HUES6 (cell line): ENCODE measurements around the gene BRIP1.

Experiments
- H3K27ac ChIP-seq: 2 replicates; pipeline ENCODE4 v1.7.0; 2013; ENCODE audit warnings: low read depth, mild to moderate bottlenecking, low read length, inconsistent platforms
- H3K27me3 ChIP-seq: 2 replicates; pipeline ENCODE4 v1.6.1; 2013; ENCODE audit warnings: low read length; ENCODE audit not compliant: control insufficient read depth, insufficient read depth
- H3K36me3 ChIP-seq: 2 replicates; pipeline ENCODE4 v1.6.1; 2013; ENCODE audit warnings: low read length; ENCODE audit not compliant: control insufficient read depth, insufficient read depth
- H3K4me1 ChIP-seq: 2 replicates; pipeline ENCODE4 v1.6.1; 2013; ENCODE audit warnings: low read length; ENCODE audit not compliant: control insufficient read depth, insufficient read depth
- H3K4me3 ChIP-seq: 2 replicates; pipeline ENCODE4 v1.5.1; 2013; ENCODE audit warnings: low read depth, low read length
- H3K9ac ChIP-seq: one replicate; pipeline ENCODE4 v1.6.1; 2013; ENCODE audit warnings: mild to moderate bottlenecking, low read length
- H3K9me3 ChIP-seq: 2 replicates; pipeline ENCODE4 v1.6.1; 2013; ENCODE audit warnings: low read depth, low read length; ENCODE audit not compliant: control insufficient read depth, insufficient read depth

Gene BRIP1

GRCh38 chr17:61648587-61648986 is 214.7 kb downstream of the BRIP1 start:
- no peak overlapping the region for H3K4me3 ChIP-seq

DNA sequence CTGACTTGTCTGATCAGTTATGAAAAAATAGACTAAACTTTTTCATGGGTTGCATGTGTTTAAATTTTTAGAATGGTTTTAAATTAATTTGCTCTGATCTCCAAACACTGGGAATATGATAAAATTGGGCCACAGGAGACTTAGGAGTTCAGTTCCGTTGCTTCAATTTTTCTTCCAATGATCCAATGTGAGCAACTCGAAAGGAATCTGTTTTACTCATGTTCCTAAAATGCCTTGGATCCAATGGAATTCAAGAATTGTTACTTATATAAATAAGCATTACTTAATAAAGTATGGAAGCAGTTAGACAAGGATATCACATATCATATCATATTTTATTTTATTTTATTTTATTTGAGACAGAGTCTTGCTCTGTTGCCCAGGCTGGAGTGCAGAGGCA is 216.3 kb downstream of the BRIP1 start:
- no peak overlapping the region for H3K9ac ChIP-seq
- peaks cover 8% of the 10 kb centered on the region; the same call in 1 of the 2 replicates for H3K9me3 ChIP-seq
- 0 out of 2 replicates have a peak, but pooled peaks cover 3% of the 10 kb centered on the region for H3K4me1 ChIP-seq
- no peaks in the 10 kb centered on the region for H3K36me3 ChIP-seq
- H3K27ac ChIP-seq: no peak overlapping the region
- no peak overlapping the region for H3K4me3 ChIP-seq
- H3K27me3 ChIP-seq: no peaks in the 10 kb centered on the region

More at GRCh38 chr17:61648587-61648986, 214.7 kb downstream of the BRIP1 start:
- Histone ChIP-seq H3K9me3 (peaks cover 8% of the 10 kb centered on the region; the same call in 1 of the 2 replicates), H3K4me1 (0 out of 2 replicates have a peak, but pooled peaks cover 3% of the 10 kb centered on the region), H3K27me3 (no peaks in the 10 kb centered on the region), H3K27ac (no peak overlapping the region), H3K9ac (no peak overlapping the region), H3K36me3 (no peaks in the 10 kb centered on the region)

- Histone ChIP-seq H3K9ac (no peak overlapping the region), H3K4me3 (no peak overlapping the region), H3K27ac (no peak overlapping the region), H3K9me3 (peaks cover 7% of the 10 kb centered on the region; the same call in 1 of the 2 replicates), H3K36me3 (no peaks in the 10 kb centered on the region), H3K27me3 (no peaks in the 10 kb centered on the region), H3K4me1 (0 out of 2 replicates have a peak, but pooled peaks cover 3% of the 10 kb centered on the region)
These were observed 216.8 kb downstream of the BRIP1 start for GRCh38 chr17:61646482-61646881.

DNA sequence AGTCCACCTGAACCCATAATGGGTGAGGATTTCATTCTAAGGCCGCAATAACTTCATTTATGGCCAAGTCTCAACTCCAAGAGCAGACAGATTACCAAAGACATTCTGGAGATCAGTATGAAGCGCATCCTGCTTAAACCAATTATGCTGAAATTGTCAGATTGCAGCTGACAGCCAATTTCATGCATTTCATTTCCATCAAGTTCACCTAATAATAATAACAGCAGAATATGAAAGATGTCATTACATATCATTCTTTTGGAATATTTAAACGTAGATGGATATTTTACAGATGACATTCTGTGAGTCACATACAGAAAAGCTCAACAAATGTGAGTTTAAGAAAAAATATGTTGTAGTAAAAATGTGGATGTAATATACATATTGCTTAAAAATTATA is 217.4 kb downstream of the BRIP1 start:
- Histone ChIP-seq H3K4me1 (0 out of 2 replicates have a peak, but pooled peaks cover 3% of the 10 kb centered on the region), H3K9me3 (0 out of 2 replicates have a peak, but pooled peaks cover 3% of the 10 kb centered on the region), H3K36me3 (no peaks in the 10 kb centered on the region), H3K9ac (no peak overlapping the region), H3K27ac (no peak overlapping the region), H3K27me3 (no peaks in the 10 kb centered on the region), H3K4me3 (no peak overlapping the region)

DNA sequence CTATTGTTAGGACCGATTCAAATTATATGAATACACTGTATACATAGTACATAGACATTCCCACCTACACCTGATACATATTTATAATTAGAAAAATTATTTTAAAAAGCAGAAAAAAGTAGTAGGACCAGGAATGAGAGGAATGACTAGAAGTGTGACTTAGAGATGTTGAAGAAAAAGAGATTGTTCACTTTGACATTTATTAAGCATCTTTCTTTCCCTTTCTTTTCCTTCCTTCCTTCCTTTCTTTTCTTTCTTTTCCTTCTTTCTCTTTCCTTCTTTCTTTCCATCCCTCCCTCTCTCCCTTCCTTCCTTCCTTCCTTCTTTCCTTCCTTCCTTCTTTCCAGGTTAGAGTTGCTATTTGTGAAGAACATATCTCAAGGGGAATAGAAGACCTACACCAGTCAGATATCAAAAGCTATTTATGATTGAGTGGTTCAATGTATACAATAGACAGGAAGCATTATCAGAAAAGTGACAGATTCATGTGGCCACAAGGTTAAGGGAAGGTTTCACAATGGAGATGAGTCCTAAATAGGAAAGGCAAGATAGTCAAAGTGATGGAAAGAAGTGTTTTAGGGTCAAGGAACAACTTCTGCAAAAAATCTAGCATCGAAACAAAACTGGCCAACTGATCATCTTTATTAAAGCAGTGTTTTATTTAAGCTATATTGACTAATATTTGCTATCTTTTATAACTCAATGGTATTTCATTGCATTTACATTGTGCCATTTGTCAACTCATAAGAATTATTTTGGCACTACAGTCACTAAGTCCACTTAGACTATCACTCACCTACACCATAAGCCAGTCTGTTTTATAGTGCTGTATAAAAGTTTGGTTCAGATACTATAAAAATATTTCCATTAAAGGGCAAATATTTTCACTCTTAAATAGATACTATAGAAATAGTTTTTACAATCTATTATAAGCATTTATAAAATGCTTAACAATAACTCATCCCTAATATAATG is 218.2 kb downstream of the BRIP1 start:
- Histone ChIP-seq H3K9ac (no peak overlapping the region), H3K27me3 (no peaks in the 10 kb centered on the region), H3K4me3 (no peak overlapping the region), H3K27ac (no peak overlapping the region), H3K36me3 (no peaks in the 10 kb centered on the region), H3K4me1 (0 out of 2 replicates have a peak, but pooled peaks cover 3% of the 10 kb centered on the region), H3K9me3 (no peaks in the 10 kb centered on the region)

- Histone ChIP-seq H3K9me3 (no peaks in the 10 kb centered on the region), H3K4me3 (no peak overlapping the region), H3K27me3 (no peaks in the 10 kb centered on the region), H3K27ac (no peak overlapping the region), H3K36me3 (no peaks in the 10 kb centered on the region), H3K9ac (no peak overlapping the region), H3K4me1 (0 out of 2 replicates have a peak, but pooled peaks cover 3% of the 10 kb centered on the region)
These were observed 220.6 kb downstream of the BRIP1 start for GRCh38 chr17:61642768-61643167.

GRCh38 chr17:61641715-61642114 is 221.6 kb downstream of the BRIP1 start:
- H3K27me3 ChIP-seq: no peaks in the 10 kb centered on the region
- no peak overlapping the region for H3K9ac ChIP-seq
- H3K4me1 ChIP-seq: 0 out of 2 replicates have a peak, but pooled peaks cover 3% of the 10 kb centered on the region
- H3K27ac ChIP-seq: no peak overlapping the region
- no peaks in the 10 kb centered on the region for H3K36me3 ChIP-seq
- no peaks in the 10 kb centered on the region for H3K9me3 ChIP-seq
- H3K4me3 ChIP-seq: no peak overlapping the region

- Histone ChIP-seq H3K27me3 (no peaks in the 10 kb centered on the region), H3K4me3 (no peak overlapping the region), H3K9ac (no peak overlapping the region), H3K9me3 (no peaks in the 10 kb centered on the region), H3K4me1 (no peaks in the 10 kb centered on the region), H3K36me3 (no peaks in the 10 kb centered on the region), H3K27ac (no peak overlapping the region)
These were observed 222.2 kb downstream of the BRIP1 start for GRCh38 chr17:61641084-61641483.

DNA sequence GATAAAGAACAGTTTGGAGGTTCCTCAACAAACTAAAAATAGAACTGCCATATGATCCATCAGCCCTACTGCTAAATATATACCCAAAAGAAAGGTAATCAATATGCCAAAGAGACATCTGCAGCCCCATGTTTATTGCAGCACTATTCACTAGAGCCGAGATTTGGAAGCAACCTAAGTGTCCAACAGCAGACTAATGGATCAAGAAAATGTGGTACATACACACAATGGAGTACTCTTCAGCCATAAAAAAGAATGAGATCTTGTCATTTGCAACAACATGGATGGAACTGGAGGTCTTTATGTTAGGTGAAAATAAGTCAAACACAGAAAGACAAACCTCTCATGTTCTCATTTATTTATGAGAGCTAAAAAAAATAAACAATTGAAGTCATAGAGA is 223.5 kb downstream of the BRIP1 start:
- H3K27ac ChIP-seq: no peak overlapping the region
- H3K9ac ChIP-seq: no peak overlapping the region
- H3K9me3 ChIP-seq: no peaks in the 10 kb centered on the region
- H3K36me3 ChIP-seq: no peaks in the 10 kb centered on the region
- H3K27me3 ChIP-seq: no peaks in the 10 kb centered on the region
- no peak overlapping the region for H3K4me3 ChIP-seq
- no peaks in the 10 kb centered on the region for H3K4me1 ChIP-seq

GRCh38 chr17:61638087-61638486 is 225.2 kb downstream of the BRIP1 start:
- H3K9ac ChIP-seq: no peak overlapping the region
- no peaks in the 10 kb centered on the region for H3K27me3 ChIP-seq
- no peak overlapping the region for H3K4me3 ChIP-seq
- H3K9me3 ChIP-seq: no peaks in the 10 kb centered on the region
- no peak overlapping the region for H3K27ac ChIP-seq
- no peaks in the 10 kb centered on the region for H3K36me3 ChIP-seq
- no peaks in the 10 kb centered on the region for H3K4me1 ChIP-seq

GRCh38 chr17:61635913-61636432 is 227.4 kb downstream of the BRIP1 start:
- Histone ChIP-seq H3K9me3 (no peaks in the 10 kb centered on the region), H3K27ac (no peak overlapping the region), H3K36me3 (no peaks in the 10 kb centered on the region), H3K27me3 (no peaks in the 10 kb centered on the region), H3K4me1 (no peaks in the 10 kb centered on the region), H3K9ac (no peak overlapping the region), H3K4me3 (no peak overlapping the region)
